OCI-LY7 (cell line): ENCODE data around the gene INHBE. TPM values are rescaled to one million over a fixed set of nuclear protein-coding genes. Genes with fewer than 3 reads are reported as not detected.

Source experiments
- BruUV-seq: library from RNA; stranded (reverse); fragments of 400-500 nt; replicated peaks from 2 replicates; lab custom pipeline; 2021; lab: Mats Ljungman, UMichigan
- CTCF ChIA-PET: fragments of 300-600 bp; sonication (Branson Sonifier 250); formaldehyde crosslinking; loops from one replicate; lab custom pipeline; 2022; ENCODE audit warnings: antibody characterized with exemption; ENCODE audit not compliant: unreplicated experiment; lab: Charles Lee
- POLR2A ChIA-PET: fragments of 300-600 bp; sonication (Branson Sonifier 250); formaldehyde crosslinking; loops from one replicate; lab custom pipeline; 2022; ENCODE audit warnings: antibody characterized with exemption; lab: Charles Lee
- DNase-seq: peaks from one replicate; pipeline ENCODE4 v3.0.0-alpha.2; 2015; ENCODE audit warnings: low spot score
- H2AFZ ChIP-seq: fragments of 200-600 bp; sonication (generic), shearing (Covaris generic); 2 replicates; pipeline ENCODE4 v1.6.1; 2014; ENCODE audit warnings: mild to moderate bottlenecking, antibody characterized with exemption, low read length, moderate library complexity
- H3K27ac ChIP-seq: fragments of 200-600 bp; sonication (generic); 2 replicates; pipeline ENCODE4 v1.5.1; 2014; ENCODE audit warnings: mixed run types, low read depth, mild to moderate bottlenecking, moderate library complexity, low read length, inconsistent platforms; ENCODE audit not compliant: poor library complexity, severe bottlenecking
- H3K36me3 ChIP-seq: fragments of 200-600 bp; sonication (generic); 2 replicates; pipeline ENCODE4 v1.6.1; 2014; ENCODE audit warnings: mild to moderate bottlenecking, antibody characterized with exemption, low read length, moderate library complexity, mixed read lengths; ENCODE audit not compliant: insufficient read depth
- H3K4me1 ChIP-seq: fragments of 200-600 bp; sonication (generic); 2 replicates; pipeline ENCODE4 v1.5.1; 2014; ENCODE audit warnings: mild to moderate bottlenecking, low read length; ENCODE audit not compliant: insufficient read depth, poor library complexity, severe bottlenecking
- H3K4me2 ChIP-seq: fragments of 200-600 bp; sonication (generic); 2 replicates; pipeline ENCODE4 v1.6.1; 2014; ENCODE audit warnings: mild to moderate bottlenecking, low read length
- H3K4me3 ChIP-seq: fragments of 200-600 bp; sonication (generic); 2 replicates; pipeline ENCODE4 v1.5.1; 2014; ENCODE audit warnings: mild to moderate bottlenecking, low read depth, low read length; ENCODE audit not compliant: poor library complexity, severe bottlenecking
- H3K79me2 ChIP-seq: fragments of 200-600 bp; sonication (generic); 2 replicates; pipeline ENCODE4 v1.6.1; 2016; ENCODE audit warnings: low read depth, mild to moderate bottlenecking, low read length, moderate library complexity, mixed read lengths; ENCODE audit not compliant: insufficient read depth
- H3K9me2 ChIP-seq: fragments of 200-600 bp; sonication (generic); 2 replicates; pipeline ENCODE4 v1.6.1; 2016; ENCODE audit warnings: mild to moderate bottlenecking, low read length, mixed read lengths; ENCODE audit not compliant: insufficient read depth
- H3K9me3 ChIP-seq: fragments of 200-600 bp; sonication (generic); 2 replicates; pipeline ENCODE4 v1.6.1; 2014; ENCODE audit warnings: mild to moderate bottlenecking, mixed run types, low read length, mixed read lengths
- H4K20me1 ChIP-seq: fragments of 200-600 bp; sonication (generic); 2 replicates; pipeline ENCODE4 v1.6.1; 2014; ENCODE audit warnings: mild to moderate bottlenecking, antibody characterized with exemption, low read length, moderate library complexity, mixed read lengths; ENCODE audit not compliant: insufficient read depth
- CTCF ChIP-seq: fragments of 200-600 bp; sonication (generic); conservative IDR thresholded peaks from 2 replicates; pipeline ENCODE4 v1.5.1; 2014; ENCODE audit warnings: mild to moderate bottlenecking, antibody characterized with exemption, low read length, moderate library complexity, mixed read lengths
- EZH2phosphoT487 ChIP-seq: fragments of 200-600 bp; sonication (generic); IDR thresholded peaks from 2 replicates; pipeline ENCODE4 v1.6.1; 2018; ENCODE audit warnings: low read depth, borderline replicate concordance, mild to moderate bottlenecking, mixed run types, antibody characterized with exemption, low read length, moderate library complexity, mixed read lengths
- intact Hi-C: fragments of 100-400 bp; cut with micrococcal nuclease; formaldehyde crosslinking; loops from one replicate; pipeline ENCODE4 v1.10.0; 2022; ENCODE audit not compliant: unreplicated experiment
- total RNA-seq, 2 experiments: library from RNA; depleted of rRNA in 1 of 2; stranded (reverse); fragments of >200 nt in 1 of 2; shearing (Covaris generic) in 1 of 2; gene quantifications; 2 replicates each; pipeline ENCODE4 v1.2.3, GENCODE V29; 2014 to 2022

Gene INHBE
- total RNA-seq, 2 experiments from 2014 or later, result 3.2 to 4.0 TPM

DNA sequence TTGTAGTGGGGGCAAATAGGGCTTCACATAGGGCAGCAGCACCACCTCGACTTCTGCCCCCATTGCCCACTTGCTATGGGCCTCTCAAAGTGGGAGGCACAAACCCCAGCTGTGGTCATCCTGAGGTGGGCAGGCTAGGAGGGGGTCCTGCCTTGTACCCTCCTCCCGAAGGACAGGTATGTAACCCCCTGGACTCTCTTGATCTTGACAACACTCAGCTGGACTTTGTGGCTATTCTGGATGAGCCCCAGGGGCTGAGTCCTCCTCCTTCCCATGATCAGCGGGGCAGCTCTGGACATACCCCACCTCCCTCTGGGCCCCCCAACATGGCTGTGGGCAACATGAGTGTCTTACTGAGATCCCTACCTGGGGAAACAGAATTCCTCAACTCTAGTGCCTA, 16.6 kb downstream of the INHBE start:
- Histone ChIP-seq H3K79me2 (peaks cover 5% of the 10 kb centered on the region; the same call in 1 of the 2 replicates), H3K36me3 (peaks cover 66% of the 10 kb centered on the region), H4K20me1 (no peaks in the 10 kb centered on the region), H3K4me3 (no peak overlapping the region), H3K9me2 (no peaks in the 10 kb centered on the region), H3K4me2 (no peak overlapping the region), H3K4me1 (peaks cover 12% of the 10 kb centered on the region), H2AFZ (no peak overlapping the region), H3K27ac (no peak overlapping the region), H3K9me3 (no peaks in the 10 kb centered on the region)
- no peak for DNase-seq
- TF ChIP-seq CTCF (no peak), EZH2phosphoT487 (no peak)
- intact Hi-C loops, result no loop called here
- CTCF ChIA-PET, result no interaction called here
- POLR2A ChIA-PET, result interaction anchor here (0.6 to 1.2 kb wide), 2 partner anchors 8 to 9 kb away, joined by 3 to 4 read pairs; no protein-coding TSS in a partner anchor
- no TSS peak for BruUV-seq

DNA sequence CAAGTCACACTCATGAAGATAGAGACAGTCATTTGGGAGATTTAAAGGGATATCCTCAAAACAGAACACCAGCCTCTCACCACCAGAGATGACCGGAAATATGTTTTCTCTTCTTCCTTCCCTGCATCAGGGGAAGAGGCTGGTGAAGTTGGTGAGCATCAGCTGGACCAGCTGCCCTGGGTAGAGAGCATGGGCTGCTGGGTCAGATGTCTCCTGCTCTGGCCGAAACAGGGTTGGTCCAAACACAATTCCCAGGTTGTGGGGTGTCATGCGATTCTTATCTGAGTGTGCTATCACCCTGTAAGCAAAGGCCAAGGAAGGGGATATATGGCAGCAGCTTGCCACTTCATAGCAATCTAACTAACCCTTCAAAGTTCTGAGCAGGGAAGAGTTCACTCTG, 17.3 kb downstream of the INHBE start:
- no peak overlapping the region for H3K27ac ChIP-seq
- peaks cover 66% of the 10 kb centered on the region for H3K36me3 ChIP-seq
- H3K79me2 ChIP-seq, result peaks cover 12% of the 10 kb centered on the region; the same call in 1 of the 2 replicates
- no peak for TF ChIP-seq CTCF
- no peak for TF ChIP-seq EZH2phosphoT487
- intact Hi-C loops, result no loop called here
- H3K4me3 ChIP-seq, result no peak overlapping the region
- no peaks in the 10 kb centered on the region for H3K9me3 ChIP-seq
- H4K20me1 ChIP-seq, result no peaks in the 10 kb centered on the region
- no TSS peak for BruUV-seq
- H3K9me2 ChIP-seq, result no peaks in the 10 kb centered on the region
- H3K4me1 ChIP-seq, result peaks cover 17% of the 10 kb centered on the region
- H2AFZ ChIP-seq, result no peak overlapping the region
- POLR2A ChIA-PET, result no interaction called here
- H3K4me2 ChIP-seq, result no peak overlapping the region
- DNase-seq, result no peak
- CTCF ChIA-PET, result no interaction called here

GRCh38 chr12:57473392-57473791, 18.3 kb downstream of the INHBE start:
- no TSS peak for BruUV-seq
- intact Hi-C loops, result no loop called here
- Histone ChIP-seq H3K79me2 (peaks cover 12% of the 10 kb centered on the region; the same call in 1 of the 2 replicates), H4K20me1 (no peaks in the 10 kb centered on the region), H3K27ac (no peak overlapping the region), H3K4me1 (peaks cover 27% of the 10 kb centered on the region), H3K4me3 (no peak overlapping the region), H3K9me3 (no peaks in the 10 kb centered on the region), H3K36me3 (peaks cover 63% of the 10 kb centered on the region), H3K4me2 (no peak overlapping the region), H2AFZ (no peak overlapping the region), H3K9me2 (no peaks in the 10 kb centered on the region)
- DNase-seq, result no peak
- ChIA-PET POLR2A (no interaction called here), CTCF (no interaction called here)
- no peak for TF ChIP-seq CTCF
- TF ChIP-seq EZH2phosphoT487, result no peak
